ENCODE data around the gene C16orf87. TPM values are rescaled to one million over a fixed set of nuclear protein-coding genes. Genes with fewer than 3 reads are reported as not detected.
A peak's percentile ranks its signal among the peaks of the same experiment; 100 is the strongest.

C16orf87 gene
- total and polyA plus RNA-seq, 9 of the 15 experiments (the other 6 are each of a cell fraction or from before 2014, with no cell fraction given), result 7.8 to 16.7 (median 10.5) TPM

- TF ChIP-seq, protein P1, sequence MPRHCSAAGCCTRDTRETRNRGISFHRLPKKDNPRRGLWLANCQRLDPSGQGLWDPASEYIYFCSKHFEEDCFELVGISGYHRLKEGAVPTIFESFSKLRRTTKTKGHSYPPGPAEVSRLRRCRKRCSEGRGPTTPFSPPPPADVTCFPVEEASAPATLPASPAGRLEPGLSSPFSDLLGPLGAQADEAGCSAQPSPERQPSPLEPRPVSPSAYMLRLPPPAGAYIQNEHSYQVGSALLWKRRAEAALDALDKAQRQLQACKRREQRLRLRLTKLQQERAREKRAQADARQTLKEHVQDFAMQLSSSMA (CRISPR knock-in tag; IDR thresholded peaks at IDR 0.05), result no peak
- TF ChIP-seq, protein P2, sequence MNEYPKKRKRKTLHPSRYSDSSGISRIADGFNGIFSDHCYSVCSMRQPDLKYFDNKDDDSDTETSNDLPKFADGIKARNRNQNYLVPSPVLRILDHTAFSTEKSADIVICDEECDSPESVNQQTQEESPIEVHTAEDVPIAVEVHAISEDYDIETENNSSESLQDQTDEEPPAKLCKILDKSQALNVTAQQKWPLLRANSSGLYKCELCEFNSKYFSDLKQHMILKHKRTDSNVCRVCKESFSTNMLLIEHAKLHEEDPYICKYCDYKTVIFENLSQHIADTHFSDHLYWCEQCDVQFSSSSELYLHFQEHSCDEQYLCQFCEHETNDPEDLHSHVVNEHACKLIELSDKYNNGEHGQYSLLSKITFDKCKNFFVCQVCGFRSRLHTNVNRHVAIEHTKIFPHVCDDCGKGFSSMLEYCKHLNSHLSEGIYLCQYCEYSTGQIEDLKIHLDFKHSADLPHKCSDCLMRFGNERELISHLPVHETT (CRISPR knock-in tag; conservative IDR thresholded peaks at IDR 0.05 in 1 of 2, IDR thresholded peaks at IDR 0.05 in 1 of 2), result no peak
- TF ChIP-seq TSHZ1 (CRISPR knock-in tag; IDR thresholded peaks at IDR 0.05) (no peak), OTX1 (CRISPR knock-in tag; IDR thresholded peaks at IDR 0.05) (no peak), TAL1 (IDR thresholded peaks at IDR 0.05) (no peak), JUN (IDR thresholded peaks at IDR 0.05; ENCODE audit: borderline replicate concordance, low read depth, low read length) (no peak), JUN (CRISPR knock-in tag; IDR thresholded peaks at IDR 0.05; ENCODE audit: borderline replicate concordance) (no peak), HNRNPLL (IDR thresholded peaks at IDR 0.05; ENCODE audit: low read depth, low read length, poor library complexity, severe bottlenecking) (no peak), RAD51 (IDR thresholded peaks at IDR 0.05; ENCODE audit: borderline replicate concordance, low read depth) (no peak), NEUROD1 (IDR thresholded peaks at IDR 0.05; ENCODE audit: borderline replicate concordance, low read depth, low read length, partially characterized antibody) (no peak), FOXA3 (CRISPR knock-in tag; conservative IDR thresholded peaks at IDR 0.05 in 1 of 2, IDR thresholded peaks at IDR 0.05 in 1 of 2) (no peak), HDGF (IDR thresholded peaks at IDR 0.05) (no peak), ZNF778 (CRISPR knock-in tag; IDR thresholded peaks at IDR 0.05) (no peak), PATZ1 (CRISPR knock-in tag; IDR thresholded peaks at IDR 0.05; ENCODE audit: borderline replicate concordance) (no peak)
- TF ChIP-seq, protein P3, sequence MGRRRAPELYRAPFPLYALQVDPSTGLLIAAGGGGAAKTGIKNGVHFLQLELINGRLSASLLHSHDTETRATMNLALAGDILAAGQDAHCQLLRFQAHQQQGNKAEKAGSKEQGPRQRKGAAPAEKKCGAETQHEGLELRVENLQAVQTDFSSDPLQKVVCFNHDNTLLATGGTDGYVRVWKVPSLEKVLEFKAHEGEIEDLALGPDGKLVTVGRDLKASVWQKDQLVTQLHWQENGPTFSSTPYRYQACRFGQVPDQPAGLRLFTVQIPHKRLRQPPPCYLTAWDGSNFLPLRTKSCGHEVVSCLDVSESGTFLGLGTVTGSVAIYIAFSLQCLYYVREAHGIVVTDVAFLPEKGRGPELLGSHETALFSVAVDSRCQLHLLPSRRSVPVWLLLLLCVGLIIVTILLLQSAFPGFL (CRISPR knock-in tag; IDR thresholded peaks at IDR 0.05), result 0 out of 2 replicates have a peak, but pooled peaks have one; percentile 58
- TF ChIP-seq, protein P4, sequence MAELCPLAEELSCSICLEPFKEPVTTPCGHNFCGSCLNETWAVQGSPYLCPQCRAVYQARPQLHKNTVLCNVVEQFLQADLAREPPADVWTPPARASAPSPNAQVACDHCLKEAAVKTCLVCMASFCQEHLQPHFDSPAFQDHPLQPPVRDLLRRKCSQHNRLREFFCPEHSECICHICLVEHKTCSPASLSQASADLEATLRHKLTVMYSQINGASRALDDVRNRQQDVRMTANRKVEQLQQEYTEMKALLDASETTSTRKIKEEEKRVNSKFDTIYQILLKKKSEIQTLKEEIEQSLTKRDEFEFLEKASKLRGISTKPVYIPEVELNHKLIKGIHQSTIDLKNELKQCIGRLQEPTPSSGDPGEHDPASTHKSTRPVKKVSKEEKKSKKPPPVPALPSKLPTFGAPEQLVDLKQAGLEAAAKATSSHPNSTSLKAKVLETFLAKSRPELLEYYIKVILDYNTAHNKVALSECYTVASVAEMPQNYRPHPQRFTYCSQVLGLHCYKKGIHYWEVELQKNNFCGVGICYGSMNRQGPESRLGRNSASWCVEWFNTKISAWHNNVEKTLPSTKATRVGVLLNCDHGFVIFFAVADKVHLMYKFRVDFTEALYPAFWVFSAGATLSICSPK (IDR thresholded peaks at IDR 0.05; ENCODE audit: borderline replicate concordance), result no peak
Observed at GRCh38 chr16:46830417-46830901, 521 bp downstream of the C16orf87 start (continued).
